BLaER1 treated with 17β-estradiol and CSF1 and Interleukin-3, amounts not matched to agents 10 nM and 100 nM (cell line): ENCODE results near the gene NOTCH1.

Experiments
- H3K27ac ChIP-seq, 11 experiments: shearing (Covaris generic); formaldehyde crosslinking; 2 replicates each; pipeline ENCODE4 v1.8.1; 2022
- H3K27me3 ChIP-seq, 11 experiments: shearing (Covaris generic); formaldehyde crosslinking; 2 replicates each; pipeline ENCODE4 v1.8.1; 2022
- H3K36me3 ChIP-seq, 11 experiments: shearing (Covaris generic); formaldehyde crosslinking; 2 replicates each; pipeline ENCODE4 v1.8.1; 2022
- H3K4me1 ChIP-seq, 10 experiments: shearing (Covaris generic); formaldehyde crosslinking; 2 replicates each; pipeline ENCODE4 v1.8.1; 2022
- H3K4me2 ChIP-seq, 11 experiments: shearing (Covaris generic); formaldehyde crosslinking; 2 replicates each; pipeline ENCODE4 v1.8.1; 2022
- H3K4me3 ChIP-seq, 10 experiments: shearing (Covaris generic); formaldehyde crosslinking; 2 replicates each; pipeline ENCODE4 v1.8.1; 2022
- H3K9ac ChIP-seq, 11 experiments: shearing (Covaris generic); formaldehyde crosslinking; 2 replicates each; pipeline ENCODE4 v1.8.1; 2022
- H3K9me3 ChIP-seq, 11 experiments: shearing (Covaris generic); formaldehyde crosslinking; replicated peaks in 1 of 11; 2 replicates each; pipeline ENCODE4 v1.8.1; 2022
- H4K20me1 ChIP-seq, 11 experiments: shearing (Covaris generic); formaldehyde crosslinking; 2 replicates each; pipeline ENCODE4 v1.8.1; 2022
- Cebpa-rat ChIP-seq, 11 experiments: shearing (Covaris generic); IDR thresholded peaks; 2 replicates each; pipeline ENCODE4 v1.8.1; 2022

The NOTCH1 gene

DNA sequence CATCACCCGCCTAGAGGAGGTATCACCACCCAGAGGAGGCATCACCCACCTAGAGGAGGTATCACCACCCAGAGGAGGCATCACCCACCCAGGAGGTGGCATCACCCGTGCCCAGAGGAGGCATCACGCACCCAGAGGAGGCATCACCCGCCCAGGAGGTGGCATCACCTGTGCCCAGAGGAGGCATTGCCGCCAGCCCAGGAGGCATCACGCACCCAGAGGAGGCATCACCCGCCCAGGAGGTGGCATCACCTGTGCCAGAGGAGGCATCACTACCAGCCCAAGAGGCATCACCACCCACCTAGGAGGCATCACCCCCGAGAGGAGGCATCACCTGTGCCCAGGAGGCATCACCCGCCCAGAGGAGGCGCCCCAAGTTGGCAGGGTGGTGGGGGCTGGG is 2.6 kb downstream of the NOTCH1 start:
- Histone ChIP-seq H3K27me3 (no peaks in the 10 kb centered on the region), H3K9me3 (no peaks in the 10 kb centered on the region), H3K4me2 (peak overlapping the region; percentile 91 to 99 (median 98); a peak in 21 of 22 replicates), H3K36me3 (peaks cover 14 to 35% (median 29%) of the 10 kb centered on the region in 11 experiments; a peak in 21 of 22 replicates), H3K4me1 (peaks cover 73 to 82% (median 78%) of the 10 kb centered on the region in 10 experiments), H3K4me3 (peak overlapping the region in 4 of 10 experiments; percentile 19 to 90 (median 86); a peak in 2 of 20 replicates), H4K20me1 (peaks cover 56 to 73% (median 68%) of the 10 kb centered on the region in 11 experiments), H3K9ac (peak overlapping the region in 8 of 11 experiments; percentile 7 to 92 (median 90); a peak in 8 of 22 replicates), H3K27ac (no peak overlapping the region)
- no peak for TF ChIP-seq Cebpa-rat (IDR thresholded peaks at IDR 0.05)

DNA sequence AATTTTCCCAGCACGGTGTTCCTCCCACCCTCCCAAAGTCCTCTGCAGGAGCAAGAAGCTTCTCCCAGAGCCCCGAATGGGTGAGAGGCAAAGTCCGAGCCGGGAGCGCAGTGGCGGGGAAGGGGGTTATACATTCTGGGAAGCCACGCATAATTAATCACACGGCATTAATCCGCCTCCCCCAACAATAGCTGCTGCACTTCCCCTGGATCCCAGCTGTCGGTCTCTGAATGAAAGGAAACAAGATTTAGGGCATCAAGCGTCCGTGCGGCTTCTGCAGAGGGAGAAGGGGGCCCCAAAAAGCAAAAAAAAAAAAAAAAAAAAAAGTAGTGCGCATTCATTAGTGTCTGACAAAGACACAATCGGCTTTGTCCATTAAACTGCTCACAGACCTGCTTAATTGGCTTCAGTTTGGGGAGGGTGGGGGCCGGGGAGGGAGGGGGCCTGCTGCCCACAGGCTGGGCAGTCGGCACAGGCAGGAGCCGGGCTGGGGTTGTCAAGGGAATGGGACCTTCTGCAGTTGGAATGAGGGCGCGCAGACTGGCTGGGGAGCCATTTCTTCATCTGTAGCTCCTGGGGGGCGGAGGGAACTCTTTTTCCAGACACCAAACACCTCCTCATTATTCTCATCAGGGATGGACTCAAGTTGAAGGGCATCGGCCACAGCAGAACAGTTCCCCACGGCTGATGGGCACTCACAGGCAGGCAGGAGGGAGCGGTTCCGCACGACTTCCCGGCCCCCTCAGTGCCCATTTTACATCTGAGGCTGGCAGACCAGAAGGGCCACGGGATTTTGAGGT is 3.4 kb downstream of the NOTCH1 start:
- Histone ChIP-seq H3K27ac (no peak overlapping the region), H4K20me1 (peaks cover 64 to 82% (median 76%) of the 10 kb centered on the region in 11 experiments)

DNA sequence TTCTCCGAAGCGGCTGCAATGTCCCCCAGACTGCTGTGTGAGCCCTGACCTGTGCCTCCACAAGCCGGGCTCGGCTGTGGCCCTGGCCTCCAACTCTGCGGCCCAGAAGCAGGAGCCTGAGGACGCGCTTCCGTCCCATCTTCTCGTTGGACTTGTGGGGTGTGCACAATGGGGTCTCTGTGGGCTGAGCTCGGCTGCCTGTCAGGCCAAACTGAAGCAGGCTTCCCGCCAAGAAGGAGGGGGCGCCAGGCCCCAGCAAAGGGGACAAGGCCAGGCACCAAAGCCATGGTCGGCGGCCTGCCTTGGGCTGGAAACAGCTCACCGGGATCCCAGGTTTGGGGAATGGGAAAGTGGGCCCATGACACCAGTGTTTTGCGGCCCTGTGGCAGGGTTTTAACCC is 4.1 kb downstream of the NOTCH1 start:
- Histone ChIP-seq H3K9me3 (no peaks in the 10 kb centered on the region), H3K27ac (no peak overlapping the region), H3K36me3 (peaks cover 23 to 46% (median 39%) of the 10 kb centered on the region in 11 experiments), H3K4me2 (peak overlapping the region in 8 of 11 experiments; percentile 5 to 99 (median 96); a peak in 10 of 22 replicates), H3K27me3 (no peaks in the 10 kb centered on the region), H3K4me3 (no peak overlapping the region), H4K20me1 (peaks cover 72 to 89% (median 83%) of the 10 kb centered on the region in 11 experiments), H3K9ac (peak overlapping the region in 4 of 11 experiments; percentile 1 to 70 (median 28); a peak in 5 of 22 replicates), H3K4me1 (peaks cover 73 to 82% (median 78%) of the 10 kb centered on the region in 10 experiments)
- TF ChIP-seq Cebpa-rat (IDR thresholded peaks at IDR 0.05) = no peak

More for the DNA sequence above, 3.4 kb downstream of the NOTCH1 start:
- no peaks in the 10 kb centered on the region for H3K9me3 ChIP-seq
- H3K9ac ChIP-seq = peak overlapping the region in 5 of 11 experiments; percentile 2 to 37 (median 19); a peak in 8 of 22 replicates
- H3K27me3 ChIP-seq = no peaks in the 10 kb centered on the region
- H3K36me3 ChIP-seq = peaks cover 17 to 39% (median 32%) of the 10 kb centered on the region in 11 experiments; a peak in 21 of 22 replicates
- no peak for TF ChIP-seq Cebpa-rat (IDR thresholded peaks at IDR 0.05)
- peak overlapping the region in 9 of 11 experiments; percentile 91 to 99 (median 98); a peak in 17 of 22 replicates for H3K4me2 ChIP-seq
- H3K4me3 ChIP-seq = no peak overlapping the region
- peaks cover 73 to 82% (median 78%) of the 10 kb centered on the region in 10 experiments for H3K4me1 ChIP-seq

DNA sequence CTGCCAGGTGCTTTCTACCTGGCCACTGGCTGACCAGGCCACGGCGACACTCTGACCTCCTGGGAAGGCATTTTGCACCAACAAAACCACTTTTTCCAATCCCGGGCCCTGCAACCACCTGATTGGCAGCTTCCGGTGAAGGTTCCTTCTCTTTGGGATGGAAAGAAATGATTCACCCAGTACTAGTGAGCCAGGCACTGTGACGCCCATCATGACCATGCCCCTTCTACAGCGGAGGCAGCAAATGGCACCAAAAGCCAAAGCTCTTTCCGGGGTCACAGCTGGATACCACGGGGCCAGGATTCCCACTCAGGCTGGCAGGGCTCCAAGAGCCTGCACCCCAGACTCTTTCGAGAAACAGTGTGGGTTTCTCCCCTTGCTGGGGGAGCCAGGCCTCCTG is 4.7 kb downstream of the NOTCH1 start:
- Histone ChIP-seq H3K4me1 (peaks cover 73 to 82% (median 79%) of the 10 kb centered on the region in 10 experiments), H3K9ac (peak overlapping the region in 1 of 11 experiments; percentile 70; a peak in 1 of 22 replicates), H4K20me1 (peaks cover 77 to 94% (median 89%) of the 10 kb centered on the region in 11 experiments), H3K36me3 (peaks cover 23 to 51% (median 44%) of the 10 kb centered on the region in 11 experiments), H3K27ac (peak overlapping the region in 1 of 11 experiments; percentile 73; a peak in 1 of 22 replicates), H3K4me2 (peak overlapping the region; percentile 83 to 99 (median 98); a peak in 19 of 22 replicates), H3K27me3 (no peaks in the 10 kb centered on the region), H3K4me3 (no peak overlapping the region), H3K9me3 (no peaks in the 10 kb centered on the region)
- no peak for TF ChIP-seq Cebpa-rat (IDR thresholded peaks at IDR 0.05)

DNA sequence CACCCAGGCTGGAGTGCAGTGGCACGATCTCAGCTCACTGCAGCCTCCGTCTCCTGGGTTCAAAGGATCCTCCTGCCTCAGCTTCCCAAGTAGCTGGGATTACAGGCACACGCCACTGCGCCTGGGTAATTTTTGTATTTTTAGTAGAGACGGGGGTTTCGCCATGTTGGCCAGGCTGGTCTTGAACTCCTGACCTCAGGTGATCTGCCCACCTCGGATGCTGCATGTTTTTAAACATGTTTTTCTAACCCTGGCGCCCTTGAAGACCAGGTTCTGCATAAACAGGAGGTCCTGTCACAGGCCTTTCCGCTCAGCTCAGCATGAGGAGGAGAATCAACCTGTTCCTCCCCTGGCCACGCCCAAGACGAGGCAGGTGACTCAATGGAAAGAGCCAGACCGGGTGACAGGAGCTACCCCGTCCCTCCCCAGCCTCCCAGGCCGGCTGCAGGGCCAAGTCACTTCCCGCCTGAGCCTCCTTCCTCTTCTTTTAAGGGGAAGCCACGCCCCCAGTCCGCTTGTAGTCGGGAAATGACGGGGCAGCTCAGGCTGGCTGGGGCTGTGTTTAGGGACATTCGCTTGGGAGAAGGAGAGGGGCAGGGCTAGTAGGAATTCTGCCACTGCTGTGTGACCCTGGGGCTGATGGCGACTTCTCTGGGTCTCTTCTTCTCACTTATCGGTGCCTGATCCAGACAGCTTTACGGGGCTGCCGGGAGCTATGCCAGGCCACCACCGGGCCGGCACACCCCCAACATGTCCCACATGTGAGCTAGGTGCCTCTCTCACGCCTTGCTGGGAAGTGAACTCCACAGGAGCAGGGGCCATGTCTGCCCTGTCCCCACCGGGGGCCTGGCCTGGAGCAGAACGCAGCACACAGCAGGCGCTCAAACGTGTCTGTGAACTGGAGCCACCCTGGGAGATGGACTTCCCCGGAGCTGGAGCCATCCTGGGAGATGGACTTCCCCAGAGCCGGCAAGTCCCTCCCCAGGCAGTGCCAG is 6.1 kb downstream of the NOTCH1 start:
- H3K4me2 ChIP-seq = peak overlapping the region; percentile 83 to 99 (median 98)
- peak overlapping the region; percentile 54 to 79 (median 73); a peak in 21 of 22 replicates for H3K27ac ChIP-seq
- H3K9me3 ChIP-seq = no peaks in the 10 kb centered on the region
- H3K36me3 ChIP-seq = peaks cover 23 to 55% (median 44%) of the 10 kb centered on the region in 11 experiments
- H3K4me1 ChIP-seq = peaks cover 78 to 91% (median 85%) of the 10 kb centered on the region in 10 experiments
- H3K27me3 ChIP-seq = no peaks in the 10 kb centered on the region
- H3K4me3 ChIP-seq = peak overlapping the region in 9 of 10 experiments; percentile 23 to 59 (median 47); a peak in 17 of 20 replicates
- peaks cover 85 to 99% (median 95%) of the 10 kb centered on the region in 11 experiments for H4K20me1 ChIP-seq
- no peak for TF ChIP-seq Cebpa-rat (IDR thresholded peaks at IDR 0.05)
- H3K9ac ChIP-seq = peak overlapping the region; percentile 43 to 70 (median 63)

DNA sequence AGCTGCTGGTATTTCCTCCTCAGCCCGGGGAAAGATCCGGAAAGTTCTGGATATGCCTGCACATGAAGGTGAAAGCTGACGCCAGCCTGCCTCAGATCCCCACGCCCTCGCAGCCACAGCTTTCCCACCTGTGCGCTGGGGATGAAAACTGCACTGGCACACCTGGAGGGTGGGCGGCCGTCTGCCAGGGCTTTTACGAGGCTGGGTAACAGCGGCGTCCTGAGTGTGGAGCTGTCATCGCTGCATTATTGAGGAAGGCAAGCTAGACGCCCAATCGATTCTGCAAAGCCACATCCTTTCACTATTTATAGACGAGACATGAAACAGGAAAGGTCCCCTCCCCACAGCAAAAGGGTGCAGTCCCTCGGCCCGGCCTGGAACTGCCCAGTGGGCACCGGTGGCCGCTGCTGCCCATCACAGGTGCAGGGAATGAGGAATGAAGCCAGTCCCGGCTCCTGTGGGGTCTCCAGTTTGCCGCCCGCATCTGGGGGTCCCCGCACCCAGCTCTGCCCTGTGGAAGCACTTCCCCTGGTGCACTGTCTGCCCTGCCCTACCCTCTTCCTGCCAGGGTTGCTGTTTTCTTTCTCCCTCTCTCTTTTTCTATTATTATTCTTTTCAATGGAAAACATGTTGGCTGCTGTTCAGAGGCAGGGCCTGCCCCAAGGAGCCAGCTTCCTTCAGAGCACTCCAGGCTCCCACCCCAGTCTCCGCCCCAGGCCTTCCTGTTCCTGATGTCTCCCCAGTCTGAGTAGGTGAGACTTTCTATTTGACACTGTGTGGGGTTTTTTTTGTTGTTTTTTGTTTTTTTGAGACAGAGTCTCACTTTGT is 7.0 kb downstream of the NOTCH1 start:
- H3K9me3 ChIP-seq = no peaks in the 10 kb centered on the region
- no peaks in the 10 kb centered on the region for H3K27me3 ChIP-seq
- peak overlapping the region in 9 of 10 experiments; percentile 17 to 59 (median 47); a peak in 18 of 20 replicates for H3K4me3 ChIP-seq
- peaks cover 84 to 98% (median 94%) of the 10 kb centered on the region in 11 experiments for H4K20me1 ChIP-seq
- H3K27ac ChIP-seq = peak overlapping the region; percentile 43 to 79 (median 71); a peak in 20 of 22 replicates
- peak overlapping the region; percentile 83 to 99 (median 98) for H3K4me2 ChIP-seq
- peaks cover 79 to 90% (median 86%) of the 10 kb centered on the region in 10 experiments for H3K4me1 ChIP-seq
- peaks cover 23 to 52% (median 41%) of the 10 kb centered on the region in 11 experiments for H3K36me3 ChIP-seq
- no peak for TF ChIP-seq Cebpa-rat (IDR thresholded peaks at IDR 0.05)
- peak overlapping the region; percentile 28 to 70 (median 59); a peak in 20 of 22 replicates for H3K9ac ChIP-seq

DNA sequence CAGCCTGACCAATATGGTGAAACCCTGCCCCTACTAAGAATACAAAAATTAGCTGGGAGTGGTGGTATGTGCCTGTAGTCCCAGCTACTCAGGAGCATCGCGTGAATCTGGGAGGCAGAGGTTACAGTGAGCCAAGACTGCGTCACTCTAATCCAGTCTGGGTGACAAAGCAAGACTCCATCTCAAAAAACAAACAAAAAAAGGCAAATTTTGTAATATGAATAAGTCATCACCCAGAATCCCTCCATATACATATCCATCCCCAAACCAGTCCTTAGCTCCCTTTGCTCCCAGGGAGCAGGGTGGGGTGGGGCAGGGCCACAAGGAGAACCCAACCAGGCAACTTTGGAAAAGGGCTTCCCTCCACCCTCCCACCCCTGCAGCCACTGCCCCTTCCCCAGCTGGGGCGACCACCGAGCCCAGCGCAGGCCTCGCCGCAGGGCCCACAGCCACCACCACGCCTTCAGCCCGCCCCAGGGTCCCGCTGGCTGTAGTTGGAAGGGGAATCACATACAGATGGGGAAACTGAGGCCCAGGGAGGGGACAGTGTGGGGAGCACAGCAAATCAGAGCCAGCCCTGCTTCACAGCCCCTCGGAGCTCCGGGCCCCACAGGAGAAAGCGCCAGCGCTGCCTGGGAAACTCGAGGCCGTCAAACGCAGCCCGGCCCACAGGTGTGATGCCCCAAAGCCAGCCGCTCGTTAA is 7.8 kb downstream of the NOTCH1 start:
- H3K4me3 ChIP-seq = peak overlapping the region in 9 of 10 experiments; percentile 17 to 59 (median 47); a peak in 14 of 20 replicates
- no peak for TF ChIP-seq Cebpa-rat (IDR thresholded peaks at IDR 0.05)
- H3K27ac ChIP-seq = peak overlapping the region in 8 of 11 experiments; percentile 54 to 79 (median 72); a peak in 13 of 22 replicates
- peak overlapping the region; percentile 28 to 70 (median 59); a peak in 19 of 22 replicates for H3K9ac ChIP-seq
- H3K27me3 ChIP-seq = peaks cover 0 to 2% (median 0%) of the 10 kb centered on the region in 11 experiments; a peak in 5 of 22 replicates
- peaks cover 84 to 98% (median 94%) of the 10 kb centered on the region in 11 experiments for H4K20me1 ChIP-seq
- H3K4me1 ChIP-seq = peaks cover 79 to 90% (median 86%) of the 10 kb centered on the region in 10 experiments
- peaks cover 22 to 45% (median 33%) of the 10 kb centered on the region in 11 experiments for H3K36me3 ChIP-seq
- no peaks in the 10 kb centered on the region for H3K9me3 ChIP-seq
- peak overlapping the region; percentile 83 to 99 (median 98) for H3K4me2 ChIP-seq
